OCI-LY3 (cell line): Measurements from ENCODE around the gene BARX2.

Source experiments
- H2AFZ ChIP-seq: fragments of 200-600, 300-600 bp; shearing (Covaris generic); 2 replicates; pipeline ENCODE4 v1.6.0; 2014; ENCODE audit warnings: antibody characterized with exemption, low read depth, low read length
- H3K27ac ChIP-seq: fragments of 200-600, 300-600 bp; sonication (generic); 2 replicates; pipeline ENCODE4 v1.5.1; 2014; ENCODE audit warnings: mild to moderate bottlenecking, low read length, moderate library complexity, mixed read lengths
- H3K27me3 ChIP-seq: fragments of 200-600, 300-600 bp; sonication (generic); 2 replicates; pipeline ENCODE4 v1.6.1; 2014; ENCODE audit warnings: low read depth, low read length, mixed read lengths
- H3K36me3 ChIP-seq: fragments of 200-600, 300-600 bp; sonication (generic); replicated peaks from 2 replicates; pipeline ENCODE3; 2014; ENCODE audit warnings: low read depth, low read length, mixed read lengths
- H3K4me1 ChIP-seq: fragments of 300-600, 200-600 bp; sonication (generic); 2 replicates; pipeline ENCODE4 v1.6.1; 2014; ENCODE audit warnings: low read length, mixed read lengths
- H3K4me2 ChIP-seq: fragments of 200-600, 300-600 bp; sonication (generic); 2 replicates; pipeline ENCODE4 v1.6.1; 2014; ENCODE audit warnings: low read length, mixed read lengths
- H3K4me3 ChIP-seq: fragments of 300-600, 200-600 bp; sonication (generic); 2 replicates; pipeline ENCODE4 v1.5.1; 2014; ENCODE audit warnings: antibody characterized with exemption, mild to moderate bottlenecking, low read length, moderate library complexity
- H3K79me2 ChIP-seq: fragments of 300-600, 200-600 bp; shearing (Covaris generic); 2 replicates; pipeline ENCODE4 v1.6.1; 2014; ENCODE audit warnings: mild to moderate bottlenecking, low read length, mixed read lengths
- H3K9ac ChIP-seq: fragments of 300-600, 200-600 bp; shearing (Covaris generic); 2 replicates; pipeline ENCODE4 v1.6.0; 2014; ENCODE audit warnings: mild to moderate bottlenecking, low read length, moderate library complexity
- H3K9me3 ChIP-seq: fragments of 200-600, 300-600 bp; shearing (Covaris generic); 2 replicates; pipeline ENCODE4 v1.6.1; 2014; ENCODE audit warnings: low read length, mixed read lengths; ENCODE audit not compliant: insufficient read depth
- H4K20me1 ChIP-seq: fragments of 200-600, 300-600 bp; sonication (generic); 2 replicates; pipeline ENCODE4 v1.6.1; 2016; ENCODE audit warnings: low read length, mixed read lengths; ENCODE audit not compliant: insufficient read depth
- EZH2phosphoT487 ChIP-seq: fragments of 200-600 bp; shearing (Covaris generic); IDR thresholded peaks from 2 replicates; pipeline ENCODE4 v1.6.1; 2018; ENCODE audit warnings: antibody characterized with exemption, mixed run types, low read depth
- TF ChIP-seq, protein P1 (sequence below): fragments of 200-600, 300-600 bp; sonication (generic); IDR thresholded peaks from 2 replicates; pipeline ENCODE4 v1.5.1; 2014; ENCODE audit warnings: antibody characterized with exemption, low read length, low read depth

The BARX2 gene

DNA sequence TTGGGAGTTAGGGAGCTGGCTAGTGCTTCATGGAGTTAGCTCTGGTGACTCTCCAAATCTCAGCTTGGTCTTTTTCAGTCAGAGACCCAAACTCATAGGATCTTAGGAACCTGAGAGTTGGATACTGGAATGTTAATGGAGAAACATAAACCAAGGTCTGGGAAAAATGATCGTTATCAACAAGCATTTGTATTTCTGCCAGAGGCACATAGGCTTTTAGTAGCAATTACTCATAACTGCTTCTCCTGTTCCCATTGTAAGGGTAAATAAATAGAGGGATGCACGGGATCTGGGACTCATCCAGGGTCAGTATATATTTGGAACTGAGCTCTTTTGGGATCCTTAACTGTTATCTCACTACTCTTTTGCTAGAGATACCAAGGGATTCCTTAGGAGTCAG, 4.8 kb downstream of the BARX2 start:
- Histone ChIP-seq H3K4me1 (no peaks in the 10 kb centered on the region), H3K4me2 (no peak overlapping the region), H3K9ac (no peak overlapping the region), H3K79me2 (no peaks in the 10 kb centered on the region), H3K27me3 (no peaks in the 10 kb centered on the region), H3K4me3 (no peak overlapping the region), H3K27ac (no peak overlapping the region), H4K20me1 (no peaks in the 10 kb centered on the region), H2AFZ (no peak overlapping the region), H3K36me3 (no peaks in the 10 kb centered on the region), H3K9me3 (no peaks in the 10 kb centered on the region)
- TF ChIP-seq EZH2phosphoT487: no peak
- TF ChIP-seq, protein P1, sequence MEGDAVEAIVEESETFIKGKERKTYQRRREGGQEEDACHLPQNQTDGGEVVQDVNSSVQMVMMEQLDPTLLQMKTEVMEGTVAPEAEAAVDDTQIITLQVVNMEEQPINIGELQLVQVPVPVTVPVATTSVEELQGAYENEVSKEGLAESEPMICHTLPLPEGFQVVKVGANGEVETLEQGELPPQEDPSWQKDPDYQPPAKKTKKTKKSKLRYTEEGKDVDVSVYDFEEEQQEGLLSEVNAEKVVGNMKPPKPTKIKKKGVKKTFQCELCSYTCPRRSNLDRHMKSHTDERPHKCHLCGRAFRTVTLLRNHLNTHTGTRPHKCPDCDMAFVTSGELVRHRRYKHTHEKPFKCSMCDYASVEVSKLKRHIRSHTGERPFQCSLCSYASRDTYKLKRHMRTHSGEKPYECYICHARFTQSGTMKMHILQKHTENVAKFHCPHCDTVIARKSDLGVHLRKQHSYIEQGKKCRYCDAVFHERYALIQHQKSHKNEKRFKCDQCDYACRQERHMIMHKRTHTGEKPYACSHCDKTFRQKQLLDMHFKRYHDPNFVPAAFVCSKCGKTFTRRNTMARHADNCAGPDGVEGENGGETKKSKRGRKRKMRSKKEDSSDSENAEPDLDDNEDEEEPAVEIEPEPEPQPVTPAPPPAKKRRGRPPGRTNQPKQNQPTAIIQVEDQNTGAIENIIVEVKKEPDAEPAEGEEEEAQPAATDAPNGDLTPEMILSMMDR: no peak

DNA sequence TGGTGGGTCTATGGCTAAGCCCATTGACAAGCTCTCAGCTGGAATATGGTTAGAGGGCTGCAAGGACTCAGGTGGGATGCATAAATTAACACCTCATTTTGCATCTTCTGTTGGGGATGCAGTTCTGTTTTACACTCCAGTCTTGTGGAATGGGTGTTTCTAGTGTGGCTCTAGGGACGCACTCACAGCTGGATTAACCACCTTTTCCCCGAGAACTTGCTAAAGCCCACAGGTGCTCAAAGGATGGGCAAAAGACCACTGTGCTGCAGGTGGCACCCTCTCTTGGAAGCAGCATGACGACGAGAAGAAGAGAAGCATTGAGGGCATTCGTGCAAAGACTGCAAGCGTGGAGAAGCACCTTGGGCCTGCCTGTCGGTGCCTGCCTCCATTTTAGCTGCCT, 6.9 kb downstream of the BARX2 start:
- H3K9me3 ChIP-seq: no peaks in the 10 kb centered on the region
- H3K36me3 ChIP-seq: no peaks in the 10 kb centered on the region
- H3K27me3 ChIP-seq: no peaks in the 10 kb centered on the region
- TF ChIP-seq, protein P1: no peak
- TF ChIP-seq EZH2phosphoT487: no peak
- H3K79me2 ChIP-seq: no peaks in the 10 kb centered on the region
- no peak overlapping the region for H3K4me3 ChIP-seq
- no peak overlapping the region for H3K9ac ChIP-seq
- no peaks in the 10 kb centered on the region for H4K20me1 ChIP-seq
- no peaks in the 10 kb centered on the region for H3K4me1 ChIP-seq
- no peak overlapping the region for H2AFZ ChIP-seq
- H3K27ac ChIP-seq: no peak overlapping the region
- H3K4me2 ChIP-seq: no peak overlapping the region

DNA sequence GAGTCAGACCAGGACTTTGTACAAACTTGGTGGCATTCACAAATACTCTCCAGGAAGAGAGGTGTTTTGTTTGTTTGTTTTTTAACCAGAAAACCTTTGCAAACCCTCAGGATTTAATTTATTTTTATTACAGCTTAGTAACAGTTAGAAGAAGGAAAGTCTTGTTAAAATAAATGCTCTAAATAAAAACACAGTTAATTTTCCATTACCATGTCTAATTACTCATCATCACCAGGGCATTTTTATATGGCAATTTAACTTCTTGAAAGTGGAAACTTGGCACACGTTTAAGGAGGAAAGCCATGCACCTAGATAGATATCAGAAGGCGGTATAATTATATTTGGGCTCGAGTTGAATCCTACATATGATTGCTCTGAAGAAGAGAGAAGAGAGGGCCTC, 7.4 kb downstream of the BARX2 start:
- TF ChIP-seq, protein P1: no peak
- no peak for TF ChIP-seq EZH2phosphoT487
- no peaks in the 10 kb centered on the region for H3K79me2 ChIP-seq
- H3K9ac ChIP-seq: no peak overlapping the region
- no peaks in the 10 kb centered on the region for H3K9me3 ChIP-seq
- H2AFZ ChIP-seq: no peak overlapping the region
- no peak overlapping the region for H3K4me3 ChIP-seq
- H3K27ac ChIP-seq: no peak overlapping the region
- H3K27me3 ChIP-seq: no peaks in the 10 kb centered on the region
- H3K4me1 ChIP-seq: no peaks in the 10 kb centered on the region
- no peaks in the 10 kb centered on the region for H4K20me1 ChIP-seq
- H3K36me3 ChIP-seq: no peaks in the 10 kb centered on the region
- H3K4me2 ChIP-seq: no peak overlapping the region

DNA sequence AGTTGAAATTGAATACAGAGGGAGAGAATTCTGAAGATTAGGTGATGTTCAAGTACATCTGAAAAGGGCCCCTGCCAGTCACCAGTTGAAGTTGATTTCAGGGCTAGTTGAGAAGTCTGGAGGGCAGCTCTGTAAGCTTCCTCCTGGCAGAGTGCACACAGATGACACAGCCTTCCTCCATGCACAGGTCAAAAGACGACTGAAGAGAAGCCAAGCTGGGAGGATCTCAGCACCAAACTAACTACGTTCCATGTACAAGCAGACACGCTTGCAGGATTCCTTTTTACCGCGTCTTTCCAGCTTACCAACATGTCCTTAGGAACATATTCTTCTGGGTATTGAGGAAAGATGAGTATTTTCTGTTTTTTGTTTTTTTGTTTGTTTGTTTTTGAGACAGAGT, 7.9 kb downstream of the BARX2 start:
- H2AFZ ChIP-seq: no peak overlapping the region
- H3K79me2 ChIP-seq: no peaks in the 10 kb centered on the region
- no peaks in the 10 kb centered on the region for H3K36me3 ChIP-seq
- no peaks in the 10 kb centered on the region for H4K20me1 ChIP-seq
- H3K4me3 ChIP-seq: no peak overlapping the region
- no peak overlapping the region for H3K27ac ChIP-seq
- H3K4me2 ChIP-seq: no peak overlapping the region
- TF ChIP-seq, protein P1: no peak
- no peak for TF ChIP-seq EZH2phosphoT487
- H3K27me3 ChIP-seq: no peaks in the 10 kb centered on the region
- H3K9ac ChIP-seq: no peak overlapping the region
- no peaks in the 10 kb centered on the region for H3K9me3 ChIP-seq
- no peaks in the 10 kb centered on the region for H3K4me1 ChIP-seq
